IMR-90 (cell line): ENCODE measurements around the gene APC2. TPM values are rescaled to one million over a fixed set of nuclear protein-coding genes. Genes with fewer than 3 reads are reported as not detected.

Experiments
- ATAC-seq: fragments of 200-7000 bp; cut with Tn5 transposase; 2 replicates; pipeline ENCODE4 v1.9.1; 2020; ENCODE audit warnings: low read depth, mild to moderate bottlenecking, moderate library complexity
- BruUV-seq: library from RNA; stranded (reverse); fragments of 400-500 nt; replicated peaks from 2 replicates; lab custom pipeline; 2021; lab: Mats Ljungman, UMichigan
- CTCF ChIA-PET: fragments of 300-600 bp; formaldehyde crosslinking; extraction: SDS; loops from one replicate; lab custom pipeline; 2021; ENCODE audit warnings: antibody characterized with exemption; lab: Yijun Ruan, JAX
- POLR2A ChIA-PET: fragments of 300-600 bp; sonication (Branson Sonifier 250); formaldehyde crosslinking; loops from one replicate; lab custom pipeline; 2022; ENCODE audit warnings: antibody characterized with exemption; ENCODE audit not compliant: unreplicated experiment; lab: Charles Lee
- DNase-seq: peaks from one replicate; pipeline ENCODE4 v3.0.0; 2013
- H2AFZ ChIP-seq: replicated peaks from 2 replicates; pipeline ENCODE3; 2013; ENCODE audit warnings: low read length, mild to moderate bottlenecking; ENCODE audit not compliant: poor library complexity
- H2AK5ac ChIP-seq: 2 replicates; pipeline ENCODE4 v1.6.1; 2013; ENCODE audit warnings: low read depth, low read length, inconsistent platforms
- H2AK9ac ChIP-seq: replicated peaks from 2 replicates; pipeline ENCODE3; 2013; ENCODE audit warnings: mild to moderate bottlenecking, low read depth, low read length, moderate library complexity; ENCODE audit not compliant: poor library complexity
- H2BK120ac ChIP-seq: 2 replicates; pipeline ENCODE4 v1.6.1; 2013; ENCODE audit warnings: low read depth, low read length, inconsistent platforms
- H2BK15ac ChIP-seq: 3 replicates; pipeline ENCODE4 v1.6.1; 2013; ENCODE audit warnings: low read depth, low read length, inconsistent platforms
- H2BK20ac ChIP-seq: 2 replicates; pipeline ENCODE4 v1.6.1; 2013; ENCODE audit warnings: low read depth, mild to moderate bottlenecking, inconsistent platforms, low read length, moderate library complexity
- H2BK5ac ChIP-seq: 2 replicates; pipeline ENCODE4 v1.6.1; 2013; ENCODE audit warnings: mild to moderate bottlenecking, low read depth, low read length, inconsistent platforms; ENCODE audit not compliant: poor library complexity, severe bottlenecking
- H3K14ac ChIP-seq: replicated peaks from 2 replicates; pipeline ENCODE4 v1.6.1; 2013; ENCODE audit warnings: low read depth, low read length, inconsistent platforms
- H3K18ac ChIP-seq: 2 replicates; pipeline ENCODE4 v1.6.1; 2013; ENCODE audit warnings: low read depth, low read length, control low read depth
- H3K23ac ChIP-seq: 2 replicates; pipeline ENCODE4 v1.6.1; 2013; ENCODE audit warnings: low read depth, low read length, inconsistent platforms
- H3K27ac ChIP-seq: 2 replicates; pipeline ENCODE4 v1.5.1; 2013; ENCODE audit warnings: mild to moderate bottlenecking, control low read depth, low read length; ENCODE audit not compliant: insufficient read depth
- H3K27me3 ChIP-seq: 2 replicates; pipeline ENCODE4 v1.6.1; 2013; ENCODE audit warnings: low read length; ENCODE audit not compliant: control insufficient read depth, insufficient read depth
- H3K36me3 ChIP-seq: 2 replicates; pipeline ENCODE4 v1.6.1; 2013; ENCODE audit warnings: low read length, mixed read lengths; ENCODE audit not compliant: control insufficient read depth, insufficient read depth
- H3K4ac ChIP-seq: 2 replicates; pipeline ENCODE4 v1.6.1; 2013; ENCODE audit warnings: low read depth, low read length, inconsistent platforms
- H3K4me1 ChIP-seq: 2 replicates; pipeline ENCODE4 v1.6.1; 2013; ENCODE audit warnings: low read length, mixed read lengths; ENCODE audit not compliant: control insufficient read depth, insufficient read depth
- H3K4me2 ChIP-seq: 2 replicates; pipeline ENCODE4 v1.6.1; 2013; ENCODE audit warnings: low read depth, mild to moderate bottlenecking, control low read depth, low read length, moderate library complexity
- H3K4me3 ChIP-seq: 2 replicates; pipeline ENCODE4 v1.5.1; 2013; ENCODE audit warnings: low read depth, mild to moderate bottlenecking, control low read depth, low read length, moderate library complexity; ENCODE audit not compliant: insufficient read depth
- H3K56ac ChIP-seq: 2 replicates; pipeline ENCODE4 v1.6.1; 2013; ENCODE audit warnings: low read length, inconsistent platforms; ENCODE audit not compliant: insufficient read depth; ENCODE audit errors: extremely low read depth
- H3K79me1 ChIP-seq, 2 experiments: 2 replicates each; pipeline ENCODE4 v1.6.1; 2013; ENCODE audit warnings: low read length in 2 of 2, inconsistent platforms in 1 of 2, low read depth in 1 of 2
- H3K9ac ChIP-seq: 2 replicates; pipeline ENCODE4 v1.6.1; 2013; ENCODE audit warnings: low read depth, low read length, control low read depth
- H3K9me1 ChIP-seq: 2 replicates; pipeline ENCODE4 v1.6.1; 2013; ENCODE audit warnings: low read length, inconsistent platforms; ENCODE audit not compliant: insufficient read depth
- H3K9me3 ChIP-seq: 2 replicates; pipeline ENCODE4 v1.6.1; 2013; ENCODE audit warnings: low read length; ENCODE audit not compliant: control insufficient read depth, insufficient read depth
- H4K20me1 ChIP-seq: 2 replicates; pipeline ENCODE4 v1.6.1; 2013; ENCODE audit warnings: low read length, inconsistent platforms; ENCODE audit not compliant: insufficient read depth
- H4K5ac ChIP-seq: 2 replicates; pipeline ENCODE4 v1.6.1; 2013; ENCODE audit warnings: mild to moderate bottlenecking, low read depth, low read length, control low read depth
- H4K8ac ChIP-seq, 2 experiments: 2 replicates each; pipeline ENCODE4 v1.6.1; 2013; ENCODE audit warnings: low read depth in 2 of 2, low read length in 2 of 2, control low read depth in 1 of 2, inconsistent platforms in 1 of 2
- H4K91ac ChIP-seq: 2 replicates; pipeline ENCODE4 v1.6.1; 2013; ENCODE audit warnings: low read depth, low read length, inconsistent platforms; ENCODE audit not compliant: insufficient read depth
- CEBPB ChIP-seq: IDR thresholded peaks from 2 replicates; pipeline ENCODE4 v1.6.1; 2012; ENCODE audit warnings: low read depth, low read length, improper control_type of control experiment
- CHD1 ChIP-seq: IDR thresholded peaks from 2 replicates; pipeline ENCODE4 v1.6.1; 2012; ENCODE audit warnings: low read depth, low read length, improper control_type of control experiment
- CTCF ChIP-seq: conservative IDR thresholded peaks from 2 replicates; pipeline ENCODE4 v1.5.1; 2012; ENCODE audit warnings: mild to moderate bottlenecking, low read depth, low read length, improper control_type of control experiment
- MAFK ChIP-seq: IDR thresholded peaks from 2 replicates; pipeline ENCODE4 v1.6.1; 2012; ENCODE audit warnings: low read depth, low read length, improper control_type of control experiment
- NFE2L2 ChIP-seq: fragments of 150-350 bp; IDR thresholded peaks from 2 replicates; pipeline ENCODE4 v1.6.1; 2016; ENCODE audit warnings: low read depth, mild to moderate bottlenecking, low read length
- POLR2A ChIP-seq: IDR thresholded peaks from 2 replicates; pipeline ENCODE4 v1.6.1; 2012; ENCODE audit warnings: mild to moderate bottlenecking, low read depth, low read length
- SMC3 ChIP-seq: fragments of 150-350 bp; IDR thresholded peaks from 2 replicates; pipeline ENCODE4 v1.6.1; 2016; ENCODE audit warnings: low read depth, mild to moderate bottlenecking, antibody characterized with exemption, low read length, moderate library complexity
- USF2 ChIP-seq: fragments of 150-350 bp; IDR thresholded peaks from 2 replicates; pipeline ENCODE4 v1.6.1; 2017; ENCODE audit warnings: mild to moderate bottlenecking, antibody characterized with exemption, low read length, low read depth
- WGBS, 2 experiments: methylation state at CpG; one replicate each; pipeline versions ENCODE4 v1.1.5 to v1.1.7; 2013; ENCODE audit warnings: missing lambda C conversion rate in 2 of 2; ENCODE audit not compliant: insufficient read length in 1 of 2; ENCODE audit errors: extremely low coverage in 2 of 2; 5-methylcytosine and 5-hydroxymethylcytosine counted together
- dilution Hi-C: fragments of 300-500 bp; cut with HindIII; formaldehyde crosslinking; loops from one replicate; pipeline ENCODE4 v1.14.3; 2018; ENCODE audit warnings: low sequenced_read_pairs; ENCODE audit not compliant: unreplicated experiment
- in situ Hi-C: fragments of 300-500 bp; cut with MboI; formaldehyde crosslinking; loops from 3 replicates; pipeline ENCODE4 v1.14.3; 2019; ENCODE audit warnings: low sequenced_read_pairs, inconsistent platforms, mixed read lengths
- intact Hi-C: fragments of 100-400 bp; cut with micrococcal nuclease; formaldehyde crosslinking; loops from 2 replicates; pipeline ENCODE4 v1.10.0; 2022
- polyA plus RNA-seq, 3 experiments: library from polyadenylated mRNA; depleted of rRNA; stranded (reverse); fragments of >200 nt; gene quantifications; 2 replicates each; pipeline ENCODE4 v1.2.3, GENCODE V29; 2012; ENCODE audit warnings: low replicate concordance in 1 of 3
- total RNA-seq: library from RNA; depleted of rRNA; stranded (reverse); fragments of >200 nt; gene quantifications from 2 replicates; pipeline ENCODE4 v1.2.3, GENCODE V29; 2012

The APC2 gene
- total and polyA plus RNA-seq, 2 of the 4 experiments (the other 2 are of a cell fraction) = 0.36 to 0.41 TPM

- no peak overlapping the region for H3K4me3 ChIP-seq
- no peak overlapping the region for H3K23ac ChIP-seq
- intact Hi-C loops = no loop called here
- H4K20me1 ChIP-seq = peaks cover 57% of the 10 kb centered on the region
- H2AK9ac ChIP-seq = peak overlapping the region; percentile 42
- H2AK5ac ChIP-seq = no peak overlapping the region
- H4K91ac ChIP-seq = no peak overlapping the region
- WGBS, 2 experiments = 8% methylated on average over 26 of the region's 39 CpGs; no CpG with 5 or more reads in 1 of the 2 experiments
- H3K9me1 ChIP-seq = no peaks in the 10 kb centered on the region
- no peak overlapping the region for H3K4me2 ChIP-seq
- TF ChIP-seq CEBPB = no peak
- no peak for TF ChIP-seq POLR2A
- TF ChIP-seq SMC3 = no peak
- no peak for TF ChIP-seq CTCF
- no peak for TF ChIP-seq CHD1
- TF ChIP-seq MAFK = no peak
- TF ChIP-seq NFE2L2 = no peak
- TF ChIP-seq USF2 = no peak
- ATAC-seq = no peak
- H3K36me3 ChIP-seq = no peaks in the 10 kb centered on the region
- no peaks in the 10 kb centered on the region for H3K79me1 ChIP-seq
- no peak overlapping the region for H4K5ac ChIP-seq
- ChIA-PET CTCF (no interaction called here), POLR2A (no interaction called here)
- no TSS peak for BruUV-seq
- H4K8ac ChIP-seq = no peak overlapping the region
- H2AFZ ChIP-seq = no peak overlapping the region
- H3K27me3 ChIP-seq = peaks cover 76% of the 10 kb centered on the region
- H3K9ac ChIP-seq = no peak overlapping the region
- no peak for DNase-seq
- no peaks in the 10 kb centered on the region for H3K9me3 ChIP-seq
- H2BK15ac ChIP-seq = no peak overlapping the region
- no peak overlapping the region for H3K4ac ChIP-seq
- H2BK20ac ChIP-seq = no peak overlapping the region
- no peaks in the 10 kb centered on the region for H3K4me1 ChIP-seq
- H3K56ac ChIP-seq = no peak overlapping the region
- no peak overlapping the region for H3K14ac ChIP-seq
- dilution Hi-C loops = no loop called here
- H3K27ac ChIP-seq = no peak overlapping the region
- no peak overlapping the region for H3K18ac ChIP-seq
- in situ Hi-C loops = no loop called here
- no peak overlapping the region for H2BK5ac ChIP-seq
- no peak overlapping the region for H2BK120ac ChIP-seq
These were observed 2.2 kb downstream of the APC2 start for GRCh38 chr19:1451916-1452801.
